Measurements from ENCODE around the gene PI4K2B. TPM values are rescaled to one million over a fixed set of nuclear protein-coding genes. Genes with fewer than 3 reads are reported as not detected.
A peak's percentile ranks its signal among the peaks of the same experiment; 100 is the strongest.

PI4K2B gene
- total and polyA plus RNA-seq, 10 of the 15 experiments (the other 5 are each of a cell fraction or from before 2014, with no cell fraction given), result 12.9 to 55.3 (median 40.7) TPM

GRCh38 chr4:25233737-25234389 lies at the start of gene PI4K2B (continued):
- TF ChIP-seq ELK1 (IDR thresholded peaks at IDR 0.05; ENCODE audit: low read depth, low read length) (no peak), RBBP5 (conservative IDR thresholded peaks at IDR 0.05) (no peak), ZNF217 (IDR thresholded peaks at IDR 0.05) (no peak), IRF4 (IDR thresholded peaks at IDR 0.05; ENCODE audit: low read depth, low read length) (no peak), RAD51 (IDR thresholded peaks at IDR 0.05) (peak; percentile 81), E2F8 (IDR thresholded peaks at IDR 0.05; ENCODE audit: low read depth, partially characterized antibody) (no peak), RAD21 (IDR thresholded peaks at IDR 0.05; ENCODE audit: insufficient read depth, low read depth, low read length) (no peak), KDM1A (IDR thresholded peaks at IDR 0.05; ENCODE audit: borderline replicate concordance) (no peak), KAT2A (conservative IDR thresholded peaks at IDR 0.05; ENCODE audit: control insufficient read depth, low read depth, low read length) (no peak), SMARCA5 (IDR thresholded peaks at IDR 0.05) (peak; percentile 76; the same call in 1 of the 2 replicates), NBN (IDR thresholded peaks at IDR 0.05) (0 out of 2 replicates have a peak, but pooled peaks have one; percentile 36), MXI1 (IDR thresholded peaks at IDR 0.05; ENCODE audit: low read depth, low read length) (peak; percentile 77), ESRRA (IDR thresholded peaks at IDR 0.05; ENCODE audit: low read length) (no peak), NFIC (IDR thresholded peaks at IDR 0.05; ENCODE audit: low read depth, low read length) (no peak), RELB (IDR thresholded peaks at IDR 0.05; ENCODE audit: low read depth) (no peak), CBX3 (IDR thresholded peaks at IDR 0.05; ENCODE audit: borderline replicate concordance, low read depth) (no peak), POLR2AphosphoS5 (IDR thresholded peaks at IDR 0.05; ENCODE audit: low read length) (peak; percentile 84), E4F1 (IDR thresholded peaks at IDR 0.05; ENCODE audit: borderline replicate concordance, partially characterized antibody) (no peak), NFYA (IDR thresholded peaks at IDR 0.05; ENCODE audit: borderline replicate concordance, low read depth, low read length) (no peak), ZBED1 (IDR thresholded peaks at IDR 0.05; ENCODE audit: borderline replicate concordance) (no peak), SRF (IDR thresholded peaks at IDR 0.05; ENCODE audit: low read depth in 2 of 2, low read length in 2 of 2) (no peak), RELA (IDR thresholded peaks at IDR 0.05; ENCODE audit: borderline replicate concordance, partially characterized antibody) (no peak), KLF5 (IDR thresholded peaks at IDR 0.05; ENCODE audit: partially characterized antibody) (no peak), MTA3 (IDR thresholded peaks at IDR 0.05; ENCODE audit: borderline replicate concordance, low read length) (no peak), LARP7 (IDR thresholded peaks at IDR 0.05) (peak; percentile 80)
